ENCODE data around the gene AKT1. TPM values are rescaled to one million over a fixed set of nuclear protein-coding genes. Genes with fewer than 3 reads are reported as not detected.

AKT1 gene
- polyA plus RNA-seq, 2 of the 4 experiments (the other 2 are of a cell fraction), result 70.2 to 93.8 TPM

- no peaks in the 10 kb centered on the region for H3K9me3 ChIP-seq
- CTCF ChIA-PET, result interaction anchor here (0.6 to 1.4 kb wide), 2 partner anchors 37 to 39 kb away, joined by 3 to 5 read pairs; no protein-coding TSS in a partner anchor
- DNase-seq (ENCODE audit: low read depth in 1 of 2, low spot score in 1 of 2) (no peak), FAIRE-seq (no peak), ATAC-seq (no peak)
- TF ChIP-seq ATOH8 (CRISPR knock-in tag; IDR thresholded peaks at IDR 0.05; ENCODE audit: low read depth) (no peak), ZFP36 (IDR thresholded peaks at IDR 0.05; ENCODE audit: borderline replicate concordance, partially characterized antibody) (no peak), HDAC2 (IDR thresholded peaks at IDR 0.05) (no peak), RFX5 (IDR thresholded peaks at IDR 0.05) (no peak), GATA3 (IDR thresholded peaks at IDR 0.05; ENCODE audit: borderline replicate concordance) (no peak), JUNB (IDR thresholded peaks at IDR 0.05) (no peak), TP53 (CRISPR knock-in tag; IDR thresholded peaks at IDR 0.05) (no peak), CTCF (IDR thresholded peaks at IDR 0.05) (no peak), EHF (CRISPR knock-in tag; IDR thresholded peaks at IDR 0.05) (no peak)
- H3K4me3 ChIP-seq, result no peak overlapping the region
- no peak overlapping the region for H3K4me2 ChIP-seq
- POLR2A ChIA-PET, result no interaction called here
- 94% methylated on average over 10 of the region's 16 CpGs for WGBS (ENCODE audit: missing lambda C conversion rate)
- no peak overlapping the region for H3K27ac ChIP-seq
- H3K4me1 ChIP-seq, result 0 out of 3 replicates have a peak, but pooled peaks cover 10% of the 10 kb centered on the region
Measured at GRCh38 chr14:104783484-104784217, 11.9 kb downstream of the AKT1 start.

- no peak overlapping the region for H3K27ac ChIP-seq
- WGBS (ENCODE audit: missing lambda C conversion rate), result 89% methylated on average over 11 of the region's 13 CpGs
- DNase-seq (ENCODE audit: low read depth in 1 of 2, low spot score in 1 of 2), result no peak
- CTCF ChIA-PET, result interaction anchor here (0.5 to 1.4 kb wide), 2 partner anchors 12 to 263 kb away, joined by 3 to 4 read pairs; no protein-coding TSS in a partner anchor
- no peaks in the 10 kb centered on the region for H3K9me3 ChIP-seq
- no peak for FAIRE-seq
- no peak for TF ChIP-seq NFE2L2 (conservative IDR thresholded peaks at IDR 0.05; ENCODE audit: low read length)
- no peak for TF ChIP-seq RARB (CRISPR knock-in tag; IDR thresholded peaks at IDR 0.05)
- no peak for TF ChIP-seq CBX2 (IDR thresholded peaks at IDR 0.05; ENCODE audit: borderline replicate concordance, low read depth)
- no peak for TF ChIP-seq ATOH8 (CRISPR knock-in tag; IDR thresholded peaks at IDR 0.05; ENCODE audit: low read depth)
- no peak for TF ChIP-seq POLR2AphosphoS2 (conservative IDR thresholded peaks at IDR 0.05; ENCODE audit: low read length)
- TF ChIP-seq RCOR1 (IDR thresholded peaks at IDR 0.05; ENCODE audit: low read depth, low read length), result no peak
- TF ChIP-seq POLR2A (IDR thresholded peaks at IDR 0.05; ENCODE audit: low read length), result no peak
- TF ChIP-seq JUN (IDR thresholded peaks at IDR 0.05), result no peak
- no peak for TF ChIP-seq EHF (CRISPR knock-in tag; IDR thresholded peaks at IDR 0.05)
- no peak for TF ChIP-seq REST (IDR thresholded peaks at IDR 0.05)
- TF ChIP-seq FOXS1 (CRISPR knock-in tag; IDR thresholded peaks at IDR 0.05), result no peak
- TF ChIP-seq RNF2 (IDR thresholded peaks at IDR 0.05; ENCODE audit: borderline replicate concordance, low read depth), result no peak
- TF ChIP-seq TP53 (CRISPR knock-in tag; IDR thresholded peaks at IDR 0.05), result no peak
- no peak for TF ChIP-seq BHLHE40 (IDR thresholded peaks at IDR 0.05; ENCODE audit: low read depth, low read length)
- TF ChIP-seq RFX5 (IDR thresholded peaks at IDR 0.05), result no peak
- no peak for TF ChIP-seq KDM1A (IDR thresholded peaks at IDR 0.05; ENCODE audit: low read depth)
- no peak for TF ChIP-seq HEYL (CRISPR knock-in tag; IDR thresholded peaks at IDR 0.05)
- TF ChIP-seq PBX3 (IDR thresholded peaks at IDR 0.05), result no peak
- TF ChIP-seq RAD21 (conservative IDR thresholded peaks at IDR 0.05 in 1 of 2, IDR thresholded peaks at IDR 0.05 in 1 of 2), result no peak
- POLR2A ChIA-PET, result no interaction called here
- no peak for ATAC-seq
- H3K4me2 ChIP-seq, result no peak overlapping the region
- H3K4me1 ChIP-seq, result 0 out of 3 replicates have a peak, but pooled peaks cover 10% of the 10 kb centered on the region
- no peak overlapping the region for H3K4me3 ChIP-seq
Measured at GRCh38 chr14:104782808-104783139, 12.8 kb downstream of the AKT1 start.
